Astrocyte of the cerebellum (primary cell): ENCODE results near the gene HARBI1.

ENCODE experiments used
- DNase-seq: peaks from one replicate; pipeline ENCODE4 v3.0.0-alpha.2; 2011; ENCODE audit warnings: low read depth
- H3K4me3 ChIP-seq: 2 replicates; pipeline ENCODE4 v1.5.1; 2011; ENCODE audit warnings: mild to moderate bottlenecking, low read depth, low read length, moderate library complexity
- in situ Hi-C: cut with HindIII; loops from 2 replicates; pipeline ENCODE4 v1.10.0; 2017; ENCODE audit warnings: low sequenced_read_pairs
- TF ChIP-seq, protein P1 (sequence below): IDR thresholded peaks from 2 replicates; pipeline ENCODE4 v1.5.1; 2012; ENCODE audit warnings: low read length, low read depth, moderate library complexity, mild to moderate bottlenecking; ENCODE audit errors: missing control alignments

HARBI1 gene

DNA sequence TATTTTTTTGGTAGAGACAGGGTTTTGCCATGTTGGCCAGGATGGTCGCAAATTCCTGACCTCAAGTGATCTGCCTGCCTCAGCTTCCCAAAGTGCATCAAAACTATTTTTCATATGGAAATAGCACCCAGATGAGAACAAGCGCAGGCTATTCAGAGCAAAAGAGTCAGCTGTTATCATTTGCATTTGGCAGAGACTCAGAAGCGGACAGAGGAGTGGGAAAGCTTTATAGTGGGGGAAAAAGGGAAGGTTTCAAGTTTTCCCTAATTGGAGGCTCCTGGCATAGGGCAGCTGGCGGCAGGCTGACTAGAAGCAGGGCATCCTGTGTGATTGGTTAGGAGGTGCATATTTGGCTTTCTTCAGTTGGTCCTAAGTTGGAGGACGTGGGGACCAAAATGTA is 20.5 kb upstream of the HARBI1 start:
- in situ Hi-C loops = no loop called here
- TF ChIP-seq, protein P1, sequence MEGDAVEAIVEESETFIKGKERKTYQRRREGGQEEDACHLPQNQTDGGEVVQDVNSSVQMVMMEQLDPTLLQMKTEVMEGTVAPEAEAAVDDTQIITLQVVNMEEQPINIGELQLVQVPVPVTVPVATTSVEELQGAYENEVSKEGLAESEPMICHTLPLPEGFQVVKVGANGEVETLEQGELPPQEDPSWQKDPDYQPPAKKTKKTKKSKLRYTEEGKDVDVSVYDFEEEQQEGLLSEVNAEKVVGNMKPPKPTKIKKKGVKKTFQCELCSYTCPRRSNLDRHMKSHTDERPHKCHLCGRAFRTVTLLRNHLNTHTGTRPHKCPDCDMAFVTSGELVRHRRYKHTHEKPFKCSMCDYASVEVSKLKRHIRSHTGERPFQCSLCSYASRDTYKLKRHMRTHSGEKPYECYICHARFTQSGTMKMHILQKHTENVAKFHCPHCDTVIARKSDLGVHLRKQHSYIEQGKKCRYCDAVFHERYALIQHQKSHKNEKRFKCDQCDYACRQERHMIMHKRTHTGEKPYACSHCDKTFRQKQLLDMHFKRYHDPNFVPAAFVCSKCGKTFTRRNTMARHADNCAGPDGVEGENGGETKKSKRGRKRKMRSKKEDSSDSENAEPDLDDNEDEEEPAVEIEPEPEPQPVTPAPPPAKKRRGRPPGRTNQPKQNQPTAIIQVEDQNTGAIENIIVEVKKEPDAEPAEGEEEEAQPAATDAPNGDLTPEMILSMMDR = no peak
- no peak overlapping the region for H3K4me3 ChIP-seq
- DNase-seq = no peak

DNA sequence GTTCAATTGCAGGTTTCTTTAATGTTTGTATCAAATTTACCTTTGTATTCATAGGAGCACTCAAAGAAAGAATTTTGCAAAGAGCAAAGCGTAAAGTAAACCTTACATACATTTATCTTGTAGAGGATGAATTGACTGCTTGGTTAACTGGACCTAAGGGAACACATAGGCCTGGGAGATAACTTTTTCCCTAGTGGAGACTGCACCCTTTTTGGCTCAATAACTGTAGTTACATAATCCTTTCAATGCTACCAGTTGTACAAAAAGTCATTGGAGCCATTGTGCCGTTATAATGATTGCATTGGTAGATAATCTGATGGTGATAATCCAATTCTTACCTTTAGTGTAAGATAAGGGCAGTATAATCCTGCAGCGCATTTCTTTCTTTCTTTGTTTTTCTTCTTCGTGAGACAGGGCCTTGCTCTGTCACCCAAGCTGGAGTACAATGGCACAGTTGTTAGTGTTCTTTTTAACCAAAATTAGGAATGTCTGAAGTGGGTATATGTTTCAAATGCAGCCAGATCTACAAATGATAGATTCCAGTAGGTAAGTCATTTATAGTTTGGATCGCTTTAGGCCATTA is 18.6 kb upstream of the HARBI1 start:
- in situ Hi-C loops = no loop called here
- H3K4me3 ChIP-seq = no peak overlapping the region
- DNase-seq = no peak
- TF ChIP-seq, protein P1 = no peak

DNA sequence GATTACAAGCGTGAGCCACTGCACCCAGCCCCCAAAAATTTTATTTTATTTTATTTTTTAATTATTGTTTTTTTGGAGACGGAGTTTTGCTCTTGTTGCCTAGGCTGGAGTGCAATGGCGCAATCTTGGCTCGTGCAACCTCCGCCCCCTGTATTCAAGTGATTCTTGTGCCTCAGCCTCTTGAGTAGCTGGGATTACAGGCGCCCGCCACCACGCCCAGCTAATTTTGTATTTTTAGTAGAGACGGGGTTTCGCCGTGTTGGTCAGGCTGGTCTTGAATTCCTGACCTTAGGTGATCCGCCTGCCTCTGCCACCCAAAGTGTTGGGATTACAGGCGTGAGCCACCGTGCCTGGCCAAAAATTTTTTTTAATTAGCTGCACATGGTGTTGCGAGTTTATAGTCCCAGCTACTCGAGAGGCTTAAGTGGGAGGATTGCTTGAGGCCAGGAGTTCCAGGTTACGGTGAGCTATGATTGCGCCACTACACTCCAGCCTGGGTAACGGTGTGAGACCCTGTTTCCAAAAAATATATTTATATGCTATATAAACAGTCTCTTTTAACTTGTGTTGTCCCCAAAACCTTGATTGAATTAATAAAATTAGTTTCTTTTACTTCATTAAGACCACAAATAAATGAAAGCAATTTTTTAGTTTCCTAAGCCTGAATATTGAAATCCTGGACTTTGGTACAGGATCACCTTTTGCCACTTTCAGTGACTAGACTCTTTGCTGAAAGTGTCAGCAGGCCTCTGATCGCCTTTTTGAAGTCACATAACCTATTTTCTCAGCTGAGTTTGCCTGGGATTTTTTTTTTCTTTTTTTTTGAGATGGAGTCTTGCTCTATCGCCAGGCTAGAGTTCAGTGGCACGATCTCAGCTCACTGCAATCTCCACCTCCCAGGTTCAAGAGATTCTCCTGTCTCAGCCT is 16.5 kb upstream of the HARBI1 start:
- TF ChIP-seq, protein P1 = no peak
- H3K4me3 ChIP-seq = no peak overlapping the region
- DNase-seq = no peak
- in situ Hi-C loops = no loop called here

DNA sequence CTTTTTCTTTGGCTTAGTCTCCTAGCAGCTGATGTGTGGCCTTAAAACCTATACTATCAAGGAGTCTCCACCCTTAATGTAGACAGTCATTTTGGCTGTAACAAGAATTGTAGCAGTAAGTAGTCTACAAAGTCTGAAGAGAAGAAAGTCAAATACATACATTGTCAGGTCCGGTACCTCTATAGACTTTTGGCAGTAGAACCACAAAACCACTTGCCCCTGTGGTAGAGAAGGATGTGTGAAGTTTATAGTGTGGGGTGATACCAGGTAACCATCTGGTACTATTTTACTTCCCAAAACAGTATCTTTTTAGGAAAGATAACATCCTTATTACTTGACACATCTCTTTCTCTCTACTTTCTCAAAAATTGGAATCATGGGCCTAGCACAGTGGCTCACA is 15.5 kb upstream of the HARBI1 start:
- no peak overlapping the region for H3K4me3 ChIP-seq
- TF ChIP-seq, protein P1 = no peak
- in situ Hi-C loops = no loop called here
- no peak for DNase-seq

DNA sequence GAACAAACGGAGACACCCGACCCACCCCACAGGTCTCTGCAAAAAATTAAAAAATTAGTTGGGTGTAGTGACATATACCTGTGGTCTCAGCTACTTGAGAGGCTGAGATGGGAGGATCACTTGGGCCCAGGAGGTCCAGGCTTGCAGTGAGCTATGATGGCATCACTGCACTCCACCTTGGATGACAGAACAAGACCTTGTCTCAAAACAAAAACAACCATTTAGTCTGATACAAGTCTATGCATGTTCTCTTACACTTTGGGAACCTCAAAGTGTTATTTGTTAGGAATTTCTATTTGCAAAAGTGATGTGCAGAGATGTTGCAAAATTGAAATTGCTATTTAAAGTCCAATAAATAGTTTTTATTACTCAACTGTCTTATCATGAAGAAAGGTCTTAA is 14.6 kb upstream of the HARBI1 start:
- TF ChIP-seq, protein P1 = no peak
- no peak for DNase-seq
- in situ Hi-C loops = no loop called here
- H3K4me3 ChIP-seq = no peak overlapping the region

DNA sequence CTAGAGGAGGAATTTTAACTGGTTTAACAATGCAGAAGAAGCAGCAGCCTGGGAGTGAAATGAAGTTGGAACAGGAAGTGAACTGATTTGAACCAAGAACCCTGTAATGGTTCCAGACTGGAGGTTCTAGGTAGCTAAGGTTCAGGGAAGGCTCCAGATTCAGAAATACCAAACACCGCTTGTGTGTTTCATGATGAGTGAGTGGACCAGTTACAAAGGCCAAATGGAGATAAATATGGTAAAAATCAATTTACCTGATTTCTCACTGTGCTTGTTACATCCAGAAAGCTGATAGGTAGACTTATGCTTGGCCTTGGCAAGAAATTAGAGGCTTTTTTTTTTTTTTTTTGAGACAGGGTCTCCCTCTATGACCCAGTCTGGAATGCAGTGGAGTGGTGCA is 13.2 kb upstream of the HARBI1 start:
- no peak for DNase-seq
- TF ChIP-seq, protein P1 = no peak
- in situ Hi-C loops = no loop called here
- H3K4me3 ChIP-seq = no peak overlapping the region
